IPS-NIHi11 (cell line): ENCODE data around the gene PRKN.
A peak's percentile ranks its signal among the peaks of the same experiment; 100 is the strongest.
"Not testable (repeated sequence)": the region's sequence is repeated elsewhere in the genome, so short reads cannot be mapped to it uniquely, and the experiment has no call there.

Experiments
- DNase-seq: peaks from one replicate; pipeline ENCODE4 v3.0.0; 2012; ENCODE audit warnings: mixed read lengths, low spot score

The PRKN gene

GRCh38 chr6:161543684-161544309, 1183.8 kb downstream of the PRKN start:
- DNase-seq, result no peak

- no peak for DNase-seq
These were observed 1185.1 kb downstream of the PRKN start for GRCh38 chr6:161542346-161542980.

- DNase-seq, result no peak
These were observed 1187.0 kb downstream of the PRKN start for GRCh38 chr6:161540532-161540931.

- no peak for DNase-seq
These were observed 1191.3 kb downstream of the PRKN start for GRCh38 chr6:161536224-161536630.

- DNase-seq, result no peak
These were observed 1193.2 kb downstream of the PRKN start for GRCh38 chr6:161534264-161534873.

GRCh38 chr6:161533266-161533665, 1194.3 kb downstream of the PRKN start:
- DNase-seq, result no peak

GRCh38 chr6:161532536-161532935, 1195.0 kb downstream of the PRKN start:
- DNase-seq, result no peak

GRCh38 chr6:161526794-161527193, 1200.8 kb downstream of the PRKN start:
- no peak for DNase-seq

- DNase-seq, result no peak
These were observed 1204.2 kb downstream of the PRKN start for GRCh38 chr6:161523362-161523761.

- no peak for DNase-seq
These were observed 1205.3 kb downstream of the PRKN start for GRCh38 chr6:161522276-161522675.

GRCh38 chr6:161511447-161512095, 1216.0 kb downstream of the PRKN start:
- DNase-seq, result no peak

- no peak for DNase-seq
These were observed 1219.2 kb downstream of the PRKN start for GRCh38 chr6:161508341-161508740.

- DNase-seq, result no peak
These were observed 1220.2 kb downstream of the PRKN start for GRCh38 chr6:161507375-161507774.

- DNase-seq, result no peak
These were observed 1224.0 kb downstream of the PRKN start for GRCh38 chr6:161503570-161503969.

GRCh38 chr6:161498881-161499280, 1228.7 kb downstream of the PRKN start:
- DNase-seq, result no peak

- DNase-seq, result peak; percentile 72
These were observed 1229.2 kb downstream of the PRKN start for GRCh38 chr6:161498359-161498758.

- DNase-seq, result no peak
These were observed 1230.6 kb downstream of the PRKN start for GRCh38 chr6:161496941-161497340.

- not testable (repeated sequence) for DNase-seq
These were observed 1231.3 kb downstream of the PRKN start for GRCh38 chr6:161496271-161496670.

- DNase-seq, result no peak
These were observed 1233.0 kb downstream of the PRKN start for GRCh38 chr6:161494566-161494965.

- DNase-seq, result no peak
These were observed 1233.9 kb downstream of the PRKN start for GRCh38 chr6:161493576-161494118.

- no peak for DNase-seq
These were observed 1237.8 kb downstream of the PRKN start for GRCh38 chr6:161489626-161490306.

- DNase-seq, result no peak
These were observed 1239.9 kb downstream of the PRKN start for GRCh38 chr6:161487694-161488093.
